Activated CD4-positive, alpha-beta T cell treated with anti-CD3 and anti-CD28 coated beads, Interleukin-2, amount 50 U/mL, for 16 hours (primary cell): ENCODE data around the gene TTLL11.
"Not testable (repeated sequence)": the region's sequence is repeated elsewhere in the genome, so short reads cannot be mapped to it uniquely, and the experiment has no call there.

Source experiments
- DNase-seq: peaks from one replicate; pipeline ENCODE4 v3.0.0-alpha.2; 2020

The TTLL11 gene

DNA sequence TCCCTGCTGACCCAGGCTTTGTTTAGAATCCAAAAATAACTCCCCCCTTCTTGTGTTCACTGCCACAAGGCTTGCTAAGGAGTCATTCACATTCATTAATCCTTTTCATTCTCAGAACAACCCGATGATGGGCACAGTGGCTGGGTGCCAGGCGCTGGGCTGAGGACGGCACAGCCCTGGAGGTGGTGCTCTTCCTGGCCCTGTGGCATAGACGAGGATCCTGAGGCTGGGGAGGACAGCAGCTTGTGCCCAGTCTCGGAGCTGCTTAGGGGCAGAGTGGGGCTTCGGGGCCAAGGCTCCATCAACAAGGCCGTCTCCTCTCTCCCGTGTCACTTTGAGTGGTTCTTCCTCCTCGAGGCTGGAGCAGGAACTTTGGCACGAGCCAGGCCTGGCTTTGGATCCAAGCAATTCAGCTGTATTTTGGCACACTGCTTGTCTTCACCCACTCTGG is 166.7 kb downstream of the TTLL11 start:
- DNase-seq: no peak

DNA sequence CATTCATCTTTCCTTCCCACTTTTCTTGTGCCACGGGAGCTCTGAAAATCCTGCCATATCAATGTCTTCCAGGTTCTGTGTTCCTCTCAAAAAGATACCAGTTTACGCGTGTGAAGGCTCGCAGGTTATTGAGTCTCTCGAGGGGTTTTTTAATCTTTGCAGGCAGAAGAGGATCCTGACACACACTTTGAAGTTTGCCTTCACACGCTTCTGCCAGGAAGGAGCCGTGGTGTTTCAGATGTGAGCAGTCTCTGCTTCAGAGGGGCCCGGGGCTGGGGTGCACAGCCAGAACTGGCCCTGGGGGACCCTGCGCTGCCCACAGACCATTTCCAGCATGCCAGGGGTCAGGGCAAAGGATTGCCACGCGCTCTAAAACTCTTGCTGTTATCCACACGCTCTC is 167.2 kb downstream of the TTLL11 start:
- no peak for DNase-seq

DNA sequence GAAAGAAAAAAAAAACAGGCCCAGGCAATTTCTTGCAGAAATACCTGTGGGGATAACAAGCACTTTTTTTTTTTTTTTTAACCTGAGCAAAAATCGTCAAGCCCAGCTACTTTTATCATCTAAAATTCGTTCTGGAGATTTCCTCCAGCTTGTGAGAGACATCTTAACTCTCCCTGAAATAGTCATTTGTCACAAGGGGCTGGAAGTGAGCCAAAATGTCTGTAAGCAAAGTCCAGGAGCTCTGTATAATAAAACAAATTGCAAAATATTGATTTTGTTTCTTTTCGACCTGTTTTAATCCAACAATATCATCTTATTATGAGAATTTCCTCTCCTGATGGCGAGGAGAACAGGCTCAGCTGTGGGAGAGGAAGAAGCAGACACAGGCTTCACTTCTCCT is 168.4 kb downstream of the TTLL11 start:
- DNase-seq: no peak

DNA sequence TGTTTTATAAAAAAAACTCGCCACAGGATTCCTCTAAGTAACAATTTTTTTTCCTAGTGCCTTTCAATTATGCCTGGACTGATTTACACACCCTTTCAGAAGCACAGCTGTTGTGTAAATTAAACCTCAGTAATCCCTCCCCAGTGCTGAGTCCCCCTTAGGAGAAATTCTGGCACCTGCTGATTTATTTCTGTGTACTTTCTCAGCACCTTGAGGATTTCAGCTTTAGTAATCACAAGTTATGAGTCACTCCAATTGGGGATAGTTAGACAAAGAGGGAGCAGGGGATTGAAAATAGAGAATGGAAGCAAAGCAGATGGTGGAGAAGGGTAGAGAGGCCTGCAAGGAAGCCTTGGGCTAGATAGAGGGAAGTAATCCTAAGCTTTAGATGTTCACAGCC is 171.7 kb downstream of the TTLL11 start:
- no peak for DNase-seq

DNA sequence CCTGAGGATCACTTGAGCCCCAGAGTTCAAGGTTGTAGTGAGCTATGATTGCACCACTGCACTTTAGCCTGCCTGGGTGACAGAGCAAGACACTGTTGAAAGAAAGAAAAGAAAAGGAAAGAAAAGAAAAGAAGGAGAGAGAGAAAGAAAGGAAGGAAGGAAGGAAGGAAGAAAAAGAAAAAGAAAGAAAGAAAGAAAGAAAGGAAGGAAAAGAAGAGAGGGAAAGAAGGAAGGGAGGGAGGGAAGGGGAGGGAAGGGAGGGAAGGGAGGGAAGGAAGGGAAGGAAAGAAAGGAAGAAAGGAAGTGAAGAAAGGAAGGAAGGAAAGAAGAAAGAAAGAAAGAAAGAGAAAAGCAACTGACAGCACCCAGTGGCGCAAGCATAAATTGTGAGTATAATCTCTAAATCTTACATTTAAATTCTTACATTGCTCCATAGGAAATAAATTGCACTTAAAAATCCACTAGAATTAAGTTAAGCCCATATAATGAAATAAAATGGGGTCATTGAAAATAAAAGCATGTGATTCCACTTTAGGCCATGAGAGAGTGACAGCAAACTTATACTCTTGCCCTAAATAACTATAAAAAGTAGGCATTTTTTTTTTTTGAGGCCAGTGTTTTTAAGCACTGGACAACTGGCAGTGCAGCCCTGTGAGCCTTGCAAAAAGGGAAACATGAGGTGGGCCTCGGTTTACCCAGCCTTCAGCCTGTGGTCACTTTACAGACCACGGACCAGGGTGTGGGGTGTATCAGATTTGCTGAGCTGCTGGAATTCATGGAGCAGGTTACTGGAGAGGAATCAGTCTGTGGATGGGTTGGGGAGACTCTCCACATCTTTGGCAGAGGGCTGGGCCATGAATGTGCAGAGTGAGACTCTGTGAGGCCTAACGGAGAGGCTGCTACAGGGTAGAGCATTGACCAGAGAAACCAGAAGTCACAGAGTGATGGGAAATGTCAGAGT is 175.5 kb downstream of the TTLL11 start:
- DNase-seq: no peak

DNA sequence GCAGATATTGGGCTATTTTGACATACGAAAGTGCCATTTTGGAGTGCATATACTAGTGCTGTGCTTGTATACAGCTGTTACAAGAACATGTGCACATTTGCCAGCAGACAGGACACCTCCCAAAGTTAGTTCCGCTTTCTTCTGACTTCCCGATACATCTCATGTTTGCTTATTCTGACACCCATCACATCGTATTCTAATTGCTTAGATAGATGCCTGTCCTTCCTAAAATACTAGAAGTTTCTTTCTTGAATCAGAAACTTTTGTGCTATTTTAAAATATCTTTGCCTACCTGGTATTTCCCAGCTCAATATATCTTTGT is 177.8 kb downstream of the TTLL11 start:
- no peak for DNase-seq

DNA sequence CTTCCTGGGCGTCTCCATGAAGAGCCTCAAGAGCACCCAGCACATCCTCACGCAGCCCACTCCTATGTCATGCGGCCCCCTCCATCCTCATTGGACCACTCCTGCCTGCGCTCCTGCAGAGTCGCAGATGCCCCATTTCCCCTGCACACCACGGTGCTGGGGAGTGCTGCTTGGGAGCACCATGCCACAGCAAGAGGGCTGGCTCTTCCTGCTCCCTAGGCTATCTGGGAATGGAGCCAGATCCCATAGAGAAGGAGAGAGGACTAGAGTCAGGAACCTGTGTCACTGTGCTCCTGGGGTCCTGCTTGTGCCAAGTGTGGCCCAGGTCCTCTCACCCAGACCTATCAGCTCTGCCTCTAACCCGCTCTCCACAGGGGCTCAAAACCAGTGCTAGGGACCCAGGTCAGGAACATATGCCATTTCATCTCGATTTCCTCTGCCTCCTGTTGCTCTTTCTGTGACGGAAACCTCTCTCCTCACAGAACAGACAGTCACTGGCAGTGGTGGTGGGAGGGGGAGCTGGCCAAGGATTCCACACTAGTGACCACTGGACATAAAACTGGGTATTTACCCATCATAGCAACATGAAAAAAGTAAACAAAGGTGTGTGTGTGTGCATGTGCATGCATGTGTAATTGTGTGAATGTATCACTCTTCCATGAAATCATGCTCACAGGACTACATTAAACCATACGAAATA is 178.4 kb downstream of the TTLL11 start:
- no peak for DNase-seq

DNA sequence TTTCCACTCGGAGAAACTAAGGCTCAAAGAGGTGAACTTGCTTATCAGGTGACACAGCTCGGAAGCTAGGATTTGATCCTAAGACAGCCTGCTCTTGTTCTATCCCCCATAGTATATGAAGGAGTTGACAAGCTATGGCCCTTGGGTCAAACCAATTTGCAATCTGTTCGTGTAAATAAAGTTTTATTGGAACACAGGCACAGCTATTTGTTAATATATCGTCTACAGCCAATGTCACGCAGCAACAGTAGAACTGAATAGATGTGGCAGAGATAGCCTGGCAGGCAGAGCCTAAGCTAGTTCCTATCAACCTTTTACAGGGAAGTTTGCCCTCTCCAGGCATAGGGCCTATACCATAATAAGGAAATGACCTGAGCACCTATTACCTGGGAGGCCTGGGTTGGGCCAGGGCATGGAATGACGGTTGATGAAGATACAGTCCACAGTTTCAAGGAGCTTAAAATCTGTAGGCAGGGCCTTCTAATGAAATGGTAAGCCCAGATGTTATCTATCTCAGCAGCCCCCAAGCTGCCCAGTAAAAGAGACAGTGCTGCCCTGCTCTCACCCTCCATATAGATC is 179.0 kb downstream of the TTLL11 start:
- DNase-seq: no peak

DNA sequence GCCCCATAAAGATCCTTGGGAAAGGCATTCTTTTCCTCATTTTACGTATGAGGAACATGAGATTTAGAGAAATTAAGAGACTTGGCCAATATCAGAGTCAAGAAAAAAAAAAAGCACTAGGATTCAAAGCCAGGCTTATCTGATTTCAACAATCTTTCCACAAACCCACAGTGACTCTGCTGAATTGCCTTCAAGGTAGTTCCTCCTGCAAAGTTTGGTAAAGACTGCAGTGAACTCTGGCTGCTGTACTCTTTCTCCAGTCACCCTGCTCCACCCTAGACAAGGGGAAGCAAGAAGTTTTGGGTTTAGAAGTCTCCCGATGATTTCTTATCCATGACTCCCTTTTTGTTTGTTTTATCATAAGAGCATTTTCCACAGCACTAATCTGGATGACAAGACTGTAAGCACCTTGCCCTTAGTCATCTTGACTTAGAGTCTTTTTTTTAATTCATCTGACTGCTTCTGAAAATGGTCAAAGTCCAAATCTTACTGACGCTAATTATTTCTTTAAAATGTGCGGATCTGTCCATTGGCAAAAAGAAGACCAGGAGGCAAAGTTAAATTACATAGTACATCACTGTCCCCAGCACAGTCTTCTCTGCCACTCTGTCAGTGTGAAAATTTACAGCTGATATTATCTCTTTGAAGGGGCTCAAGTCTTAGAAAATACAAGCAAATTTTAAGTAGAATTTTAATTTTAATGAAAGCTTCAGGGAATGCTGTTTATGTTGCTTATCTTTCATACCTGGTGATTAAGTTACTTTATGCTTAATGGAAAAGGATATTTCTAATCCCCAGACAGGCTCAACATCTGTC is 180.1 kb downstream of the TTLL11 start:
- DNase-seq: no peak

DNA sequence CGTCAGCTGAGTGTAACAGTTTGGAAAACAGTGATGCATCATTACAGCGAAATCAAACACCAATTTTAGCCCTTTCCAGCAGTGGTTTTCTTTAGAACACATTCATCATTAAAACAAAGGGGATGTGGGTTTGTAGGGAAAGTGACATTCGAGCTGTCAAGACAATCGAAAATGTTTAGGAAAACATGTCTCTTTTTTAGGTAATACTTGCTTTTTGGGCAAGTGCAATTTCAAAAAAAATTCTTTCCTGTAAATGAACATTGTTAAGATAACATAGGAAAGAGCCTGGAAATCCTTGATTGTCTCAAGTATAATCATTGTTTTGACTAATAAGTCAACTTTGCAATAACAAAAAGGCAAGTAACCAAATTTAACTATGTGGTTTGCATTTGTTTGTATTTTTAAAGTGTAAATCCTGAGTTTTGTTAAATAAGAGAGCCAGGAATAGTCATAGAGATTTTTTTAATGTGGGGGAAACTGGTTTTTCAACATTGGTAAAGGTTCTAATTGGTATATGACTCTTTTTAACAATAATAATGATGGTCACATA is 182.5 kb downstream of the TTLL11 start:
- no peak for DNase-seq

DNA sequence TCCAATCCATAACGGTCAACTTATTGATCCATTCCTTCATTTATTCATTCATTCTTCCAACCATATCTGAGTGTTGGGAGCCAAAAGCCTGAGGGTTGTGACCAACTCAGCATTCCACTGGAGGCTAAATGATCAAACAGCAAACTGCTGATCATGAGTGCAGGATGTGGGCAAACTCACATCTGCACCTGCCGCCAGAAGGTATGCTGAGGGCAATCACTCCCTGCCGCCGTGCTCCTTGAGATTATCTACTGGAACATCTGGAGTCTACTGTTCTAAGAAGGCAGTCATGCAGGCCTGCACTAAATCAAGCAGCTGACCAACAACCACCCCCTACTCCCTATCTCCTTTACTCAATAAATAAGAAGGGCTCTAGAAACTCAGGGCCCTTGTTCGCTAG is 184.0 kb downstream of the TTLL11 start:
- DNase-seq: no peak

DNA sequence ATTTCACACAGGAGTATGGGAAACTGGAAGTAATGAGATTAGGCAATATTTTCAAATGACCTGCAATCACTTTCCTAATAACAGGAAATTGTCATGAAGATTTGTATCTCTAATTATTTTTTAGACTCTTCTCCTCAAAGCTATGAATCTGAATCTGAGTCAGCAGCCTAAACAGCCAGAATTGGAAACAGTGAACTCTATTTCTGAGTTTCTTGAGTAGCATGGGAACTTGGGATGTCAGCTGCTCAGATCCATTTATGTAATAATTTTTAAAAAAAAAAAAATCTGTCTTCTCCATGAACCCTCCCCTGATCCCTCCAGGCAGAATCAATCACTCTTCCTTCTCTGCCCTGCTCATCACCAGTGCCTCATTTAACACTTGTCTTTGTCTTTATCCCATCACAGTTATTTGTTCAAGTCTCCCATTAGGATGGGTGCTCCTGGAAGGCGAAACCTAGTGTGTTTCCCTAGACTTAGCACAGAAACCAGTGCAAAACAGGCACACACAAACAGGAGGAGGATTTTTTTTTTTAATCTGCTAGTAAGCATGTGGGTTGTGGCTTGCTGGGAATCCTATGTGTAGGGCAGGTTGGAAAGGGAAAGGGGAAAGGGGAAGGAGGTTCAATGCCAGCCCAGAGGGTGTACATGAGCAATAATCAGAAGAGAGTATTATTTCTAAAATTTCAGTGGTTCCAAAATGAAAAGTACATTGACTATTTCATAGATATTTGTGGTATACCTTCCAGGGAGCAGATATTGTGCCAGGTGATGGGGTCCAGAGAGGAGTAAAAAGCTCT is 186.8 kb downstream of the TTLL11 start:
- no peak for DNase-seq

DNA sequence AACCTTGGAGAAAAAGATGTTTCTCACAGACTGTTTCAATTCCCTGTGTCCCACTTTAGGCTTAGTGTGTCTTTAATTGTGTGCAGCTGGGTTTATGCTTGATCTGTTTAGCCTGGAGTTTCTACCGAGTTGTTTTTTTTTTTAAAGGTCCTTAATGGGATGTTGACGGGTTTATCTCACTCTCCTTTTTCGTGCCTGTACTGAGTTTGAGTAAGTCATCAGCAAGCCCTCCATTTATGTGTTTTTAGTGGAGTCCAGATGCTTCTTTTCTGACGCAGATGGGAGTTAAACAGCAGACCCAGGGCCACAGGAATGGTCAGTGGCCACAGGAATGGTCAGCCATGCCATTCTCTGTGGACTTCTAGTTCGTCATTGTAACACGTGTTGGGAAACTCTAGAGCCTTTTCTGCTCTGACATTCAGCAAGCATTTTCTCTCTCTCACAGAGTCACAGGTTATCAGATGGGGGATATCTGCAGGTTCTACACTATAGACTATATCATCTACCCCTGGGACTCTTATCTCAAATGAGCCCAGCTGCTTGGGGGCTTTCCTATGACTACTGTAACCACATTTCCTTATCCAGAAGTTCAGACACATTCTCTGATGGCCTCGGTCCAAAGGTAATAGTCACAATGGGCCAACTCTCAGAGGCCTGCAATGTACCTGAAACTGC is 190.5 kb downstream of the TTLL11 start:
- no peak for DNase-seq

DNA sequence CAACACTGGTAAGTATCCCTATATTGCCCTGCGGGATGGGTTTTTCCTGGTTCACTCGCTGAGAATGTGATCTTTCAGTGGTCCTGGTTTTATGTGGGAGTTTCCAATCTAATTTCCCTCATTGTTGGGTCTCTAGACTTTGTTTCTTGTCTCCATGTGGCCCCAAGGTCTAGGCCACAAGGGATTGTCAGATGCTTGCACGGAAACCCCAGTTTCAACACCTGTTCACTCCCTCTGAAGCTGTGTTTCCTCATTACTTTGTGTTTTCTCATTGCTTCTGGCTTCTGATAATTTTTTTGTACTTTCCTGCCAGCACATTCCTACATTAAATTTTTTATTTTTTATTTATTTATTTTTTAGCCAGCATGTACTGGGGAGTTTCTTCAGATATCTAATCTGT is 191.5 kb downstream of the TTLL11 start:
- DNase-seq: no peak

DNA sequence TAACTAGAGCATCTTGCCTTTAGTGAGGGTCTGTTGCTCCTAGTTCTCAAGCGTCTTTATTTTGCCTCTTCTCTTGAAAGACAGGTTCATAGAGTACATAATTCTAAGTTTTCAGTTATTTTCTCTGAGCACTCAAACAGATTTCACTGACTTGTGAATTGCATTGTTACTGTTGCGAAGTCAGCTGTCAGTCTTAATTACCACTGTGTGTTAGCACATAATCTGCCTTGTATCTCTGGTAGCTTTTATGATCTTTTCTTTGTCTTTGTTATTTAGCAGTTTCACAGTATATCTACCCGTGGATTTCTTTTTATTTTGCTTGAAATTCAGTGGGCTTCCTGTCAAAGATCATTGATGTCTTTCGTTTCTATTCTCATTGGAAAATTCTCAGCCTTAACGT is 192.9 kb downstream of the TTLL11 start:
- no peak for DNase-seq

DNA sequence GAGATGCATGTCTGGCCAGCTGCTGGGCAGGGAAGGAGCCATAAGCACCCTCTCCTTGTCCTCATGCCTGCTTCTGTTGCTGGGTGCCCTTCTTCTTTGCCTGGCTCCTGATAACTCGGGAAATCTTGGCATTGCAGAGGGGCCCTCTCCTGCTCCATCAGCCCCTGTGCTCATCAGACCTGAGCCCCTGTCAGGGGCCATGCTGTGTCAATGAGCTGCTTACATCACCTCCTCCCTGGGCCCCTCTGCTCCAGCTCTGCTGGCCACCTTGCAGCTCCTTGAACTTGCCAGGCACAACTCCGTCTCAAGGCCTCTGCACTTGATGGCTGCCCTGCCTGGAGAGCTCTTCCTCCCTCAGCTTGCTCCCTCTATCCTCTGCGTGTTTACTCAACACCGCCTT is 194.3 kb downstream of the TTLL11 start:
- DNase-seq: no peak

DNA sequence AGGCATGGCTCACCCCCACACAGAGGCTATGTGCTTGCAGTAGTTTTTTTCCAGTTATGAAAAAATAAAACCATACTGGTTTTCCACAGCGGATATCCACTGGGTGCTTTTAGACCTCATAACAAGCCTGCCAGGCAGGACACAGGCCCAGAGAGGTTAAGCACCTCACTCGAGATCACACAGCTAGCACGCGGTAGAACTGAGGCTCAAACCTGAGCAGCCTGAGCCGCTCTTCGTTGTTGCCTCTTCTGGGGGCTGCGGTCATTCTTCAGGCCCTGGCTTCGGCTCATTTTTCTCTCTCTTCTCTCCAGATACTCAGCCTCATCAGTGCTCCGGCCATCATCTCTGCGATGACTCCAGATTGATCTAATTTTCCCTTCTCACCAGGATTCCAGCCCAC is 196.0 kb downstream of the TTLL11 start:
- no peak for DNase-seq

DNA sequence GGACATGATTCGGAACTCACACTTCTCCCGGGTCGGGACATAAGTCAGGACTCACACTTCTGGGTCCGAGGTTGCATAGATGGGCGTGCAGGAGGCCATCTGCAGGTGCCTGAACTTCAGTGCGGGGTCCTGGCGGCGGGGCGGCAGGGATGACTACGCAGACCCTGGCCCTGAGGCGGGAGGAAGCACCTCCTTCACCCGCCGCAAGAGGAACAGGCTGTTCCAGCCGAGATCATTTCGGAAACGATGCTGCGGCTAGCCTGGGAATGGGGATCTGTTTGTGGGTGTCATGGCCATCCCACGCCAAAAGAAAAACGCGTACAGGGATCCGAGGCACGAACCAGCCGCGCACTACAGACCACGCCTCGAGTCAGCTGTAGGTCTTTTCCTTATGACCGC is 196.6 kb downstream of the TTLL11 start:
- no peak for DNase-seq

DNA sequence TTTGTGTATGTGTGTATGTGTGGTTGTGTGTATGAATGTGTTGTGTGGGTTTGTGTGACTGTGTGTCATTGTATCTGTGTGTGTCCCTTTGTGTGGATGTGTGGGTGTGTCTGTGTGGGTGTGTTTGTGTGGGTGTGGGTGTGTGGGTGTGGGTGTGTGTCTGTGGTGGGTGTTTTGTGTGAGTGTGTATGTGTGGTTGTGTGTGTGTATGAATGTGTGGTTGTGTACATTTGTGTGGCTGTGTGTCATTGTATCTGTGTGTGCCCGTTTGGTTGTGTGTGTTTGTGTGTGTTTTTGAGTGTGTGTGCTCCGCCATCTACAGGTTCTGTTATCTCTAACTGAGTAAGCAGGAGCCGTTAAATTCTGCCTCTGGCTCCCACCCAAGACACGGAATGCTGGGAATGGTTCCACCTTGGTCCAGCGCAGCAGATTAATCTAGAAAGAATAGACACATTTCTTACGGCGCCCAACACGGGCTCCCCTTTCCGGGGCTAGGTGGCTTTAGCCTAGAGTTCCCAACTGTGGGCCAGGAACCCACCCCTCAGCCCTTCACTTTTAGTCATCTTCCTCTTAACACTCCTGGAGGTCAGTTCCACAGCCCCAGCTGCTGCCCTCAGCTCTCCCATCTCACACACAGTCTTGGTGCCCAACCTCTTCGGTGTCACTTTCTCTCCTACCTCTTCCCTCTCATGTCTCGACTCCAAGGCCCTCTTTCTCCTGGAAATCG is 197.1 kb downstream of the TTLL11 start:
- DNase-seq: no peak

DNA sequence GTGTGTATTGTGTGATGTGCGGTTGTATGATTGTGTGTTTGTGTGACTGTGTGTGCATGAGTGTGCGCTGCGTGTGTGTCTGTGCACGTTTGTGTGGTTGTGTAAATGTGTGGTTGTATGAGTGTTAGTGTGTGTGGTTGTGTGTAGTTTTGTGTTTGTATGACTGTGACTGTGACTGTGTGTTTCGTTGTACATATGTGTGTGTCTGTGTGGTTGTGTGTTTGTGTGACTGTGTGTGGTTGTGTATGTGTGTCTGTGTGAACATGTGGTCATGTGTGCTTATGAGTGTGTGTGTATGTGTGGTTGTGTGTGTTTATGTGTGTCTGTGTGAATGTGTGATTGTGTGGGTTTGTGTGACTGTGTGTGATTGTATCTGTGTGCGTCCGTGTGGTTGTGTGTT is 197.8 kb downstream of the TTLL11 start:
- no peak for DNase-seq

DNA sequence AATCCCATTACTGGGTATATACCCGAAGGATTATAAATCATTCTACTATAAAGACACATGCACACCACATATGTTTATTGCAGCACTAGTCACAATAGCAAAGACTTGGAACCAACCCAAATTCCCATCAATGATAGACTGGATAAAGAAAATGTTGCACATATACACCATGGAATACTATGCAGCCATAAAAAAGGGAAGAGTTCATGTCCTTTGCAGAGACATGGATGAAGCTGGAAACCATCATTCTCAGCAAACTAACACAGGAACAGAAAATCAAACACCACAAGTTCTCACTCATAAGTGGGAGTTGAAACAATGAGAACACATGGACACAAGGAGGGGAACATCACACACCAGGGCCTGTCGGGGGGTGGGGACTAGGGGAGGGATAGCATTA is 198.7 kb downstream of the TTLL11 start:
- DNase-seq: not testable (repeated sequence)
